ENCODE results near the gene LARP4B. TPM values are rescaled to one million over a fixed set of nuclear protein-coding genes. Genes with fewer than 3 reads are reported as not detected.

LARP4B gene
- total RNA-seq, 1 donor from 2014 or later: 90.2 TPM

DNA sequence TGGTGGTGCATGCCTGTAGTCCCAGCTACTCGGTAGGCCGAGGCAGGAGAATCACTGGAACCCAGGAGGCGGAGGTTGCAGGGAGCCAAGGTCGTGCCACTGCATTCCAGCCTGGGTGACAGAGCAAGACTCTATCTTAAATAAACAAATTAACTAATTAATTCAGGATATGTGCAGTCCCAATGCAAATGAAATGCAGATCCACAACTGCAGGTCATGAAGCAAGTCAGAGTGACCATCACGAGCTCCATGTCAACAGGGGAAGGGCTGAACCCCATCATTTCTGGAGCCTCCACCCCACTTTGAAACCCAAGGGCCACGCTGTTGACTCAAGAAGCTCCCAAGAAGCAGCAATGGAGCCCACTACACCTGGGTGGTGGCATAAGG is 115.4 kb downstream of the LARP4B start:
- no peak for TF ChIP-seq CTCF (IDR thresholded peaks at IDR 0.05; ENCODE audit: unreplicated experiment)
- no peak overlapping the region for H3K27ac Mint-ChIP-seq
- no peaks in the 10 kb centered on the region for H3K4me1 Mint-ChIP-seq
- DNase-seq (ENCODE audit: low spot score in 2 of 2, unreplicated experiment in 2 of 2): no peak
- H3K27me3 Mint-ChIP-seq (ENCODE audit: low read depth): no peaks in the 10 kb centered on the region
- no peaks in the 10 kb centered on the region for H3K9me3 Mint-ChIP-seq
- H3K36me3 Mint-ChIP-seq: peaks cover 51% of the 10 kb centered on the region
- no peak overlapping the region for H3K4me3 Mint-ChIP-seq

DNA sequence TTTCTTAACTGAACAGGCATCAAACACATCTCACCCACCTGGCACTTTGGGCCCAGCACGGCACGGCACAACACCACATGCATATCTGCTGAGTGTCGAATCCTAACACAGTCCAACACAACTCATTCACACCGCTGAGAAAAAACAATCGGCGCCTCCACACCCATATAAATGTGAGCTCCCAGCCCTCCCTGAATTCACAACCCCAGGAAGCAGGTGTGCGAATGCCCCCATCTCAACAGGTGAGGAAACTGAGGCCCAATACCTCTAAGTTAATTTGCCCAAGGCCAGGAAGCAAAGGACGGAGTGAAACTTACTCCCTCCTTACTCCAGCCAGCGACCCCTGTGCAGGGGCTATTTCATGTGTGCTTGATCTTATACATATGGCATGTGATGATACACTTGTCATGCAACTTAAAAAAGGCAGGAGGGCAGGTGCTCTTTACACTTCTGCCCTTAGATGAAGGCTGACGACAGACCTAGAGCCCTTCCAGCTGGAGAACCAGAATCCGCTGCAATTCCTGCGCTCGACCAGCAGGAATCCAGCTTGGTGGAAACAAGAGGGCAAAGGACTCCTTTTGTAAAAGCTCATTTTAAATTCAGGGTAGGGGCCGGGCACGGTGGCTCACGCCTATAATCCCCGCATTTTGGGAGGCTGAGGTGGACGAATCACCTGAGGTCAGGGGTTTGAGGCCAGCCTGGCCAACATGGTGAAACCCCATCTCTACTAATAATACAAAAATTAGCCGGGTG is 116.0 kb downstream of the LARP4B start:
- Mint-ChIP-seq H3K9me3 (no peaks in the 10 kb centered on the region), H3K36me3 (peaks cover 46% of the 10 kb centered on the region), H3K27me3 (ENCODE audit: low read depth) (no peaks in the 10 kb centered on the region), H3K4me1 (no peaks in the 10 kb centered on the region), H3K4me3 (no peak overlapping the region), H3K27ac (no peak overlapping the region)
- DNase-seq (ENCODE audit: low spot score in 2 of 2, unreplicated experiment in 2 of 2): no peak
- TF ChIP-seq CTCF (IDR thresholded peaks at IDR 0.05; ENCODE audit: unreplicated experiment): no peak

DNA sequence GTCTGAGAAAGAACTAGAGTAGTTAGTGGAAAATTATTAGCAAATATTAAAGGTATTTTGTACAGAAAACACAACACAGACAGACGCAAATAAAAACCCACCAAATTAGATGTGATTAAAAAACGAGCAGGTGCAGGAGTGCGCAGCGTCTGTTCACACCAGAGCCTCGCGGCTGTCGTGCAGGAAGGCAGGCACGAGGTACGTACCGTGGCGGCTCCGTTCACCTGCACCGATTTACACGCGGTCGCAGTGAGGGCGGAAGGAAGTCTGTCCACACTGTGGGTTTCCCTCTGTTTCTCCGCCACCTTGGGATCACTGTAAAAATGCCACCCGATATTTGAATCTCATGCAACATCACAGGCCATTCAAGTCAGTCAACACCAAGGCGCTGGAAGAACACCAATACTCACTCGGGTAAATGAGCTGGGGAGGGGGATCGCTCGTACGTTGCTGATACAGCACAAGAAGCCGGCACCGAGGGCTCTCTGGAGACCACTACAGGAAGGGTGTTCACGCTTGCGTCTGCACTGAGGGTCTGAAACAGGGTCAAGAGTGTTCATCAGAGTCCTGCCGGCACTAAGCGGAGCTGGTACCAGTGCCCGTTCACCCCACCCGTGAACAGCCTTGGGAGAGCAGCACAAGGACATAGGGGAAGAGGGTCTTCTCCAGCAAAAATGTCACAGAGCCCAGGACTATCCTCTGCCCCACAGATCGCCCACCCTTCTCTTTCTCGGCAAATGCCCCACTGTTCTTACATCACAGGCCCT is 116.8 kb downstream of the LARP4B start:
- Mint-ChIP-seq H3K4me3 (no peak overlapping the region), H3K27ac (no peak overlapping the region), H3K4me1 (no peaks in the 10 kb centered on the region), H3K36me3 (peaks cover 42% of the 10 kb centered on the region), H3K9me3 (no peaks in the 10 kb centered on the region), H3K27me3 (ENCODE audit: low read depth) (no peaks in the 10 kb centered on the region)
- no peak for TF ChIP-seq CTCF (IDR thresholded peaks at IDR 0.05; ENCODE audit: unreplicated experiment)
- no peak for DNase-seq (ENCODE audit: low spot score in 2 of 2, unreplicated experiment in 2 of 2)

DNA sequence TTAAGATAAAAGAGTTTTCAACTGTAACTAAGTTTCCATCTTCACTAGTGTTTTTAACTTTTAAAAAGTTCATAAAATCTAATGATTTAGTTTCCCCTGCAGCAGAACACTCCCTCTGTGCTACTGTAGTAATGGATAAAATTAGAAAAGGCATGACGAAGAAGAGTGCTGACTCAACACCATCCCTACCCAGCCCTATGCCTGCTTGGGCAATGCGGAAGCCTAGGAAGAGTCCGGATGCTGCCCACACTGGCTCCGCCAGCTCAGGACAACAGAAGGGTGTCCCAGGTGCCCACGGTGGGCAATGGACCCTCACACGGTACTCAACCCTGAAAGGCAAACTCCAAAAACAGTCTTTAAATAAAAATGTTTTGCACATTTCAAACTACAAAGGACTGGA is 118.2 kb downstream of the LARP4B start:
- Mint-ChIP-seq H3K4me3 (no peak overlapping the region), H3K27me3 (ENCODE audit: low read depth) (no peaks in the 10 kb centered on the region), H3K36me3 (peaks cover 48% of the 10 kb centered on the region), H3K4me1 (no peaks in the 10 kb centered on the region), H3K27ac (no peak overlapping the region), H3K9me3 (no peaks in the 10 kb centered on the region)
- TF ChIP-seq CTCF (IDR thresholded peaks at IDR 0.05; ENCODE audit: unreplicated experiment): no peak
- no peak for DNase-seq (ENCODE audit: low spot score in 2 of 2, unreplicated experiment in 2 of 2)

- Mint-ChIP-seq H3K4me1 (no peaks in the 10 kb centered on the region), H3K27ac (no peak overlapping the region), H3K36me3 (peaks cover 53% of the 10 kb centered on the region), H3K27me3 (ENCODE audit: low read depth) (no peaks in the 10 kb centered on the region), H3K9me3 (no peaks in the 10 kb centered on the region), H3K4me3 (no peak overlapping the region)
- DNase-seq (ENCODE audit: low spot score in 2 of 2, unreplicated experiment in 2 of 2): no peak
- TF ChIP-seq CTCF (IDR thresholded peaks at IDR 0.05; ENCODE audit: unreplicated experiment): no peak
Measured at GRCh38 chr10:812787-813186, 118.7 kb downstream of the LARP4B start.

Measured in mesothelial cell of epicardium (in vitro differentiated cells).